GM12891 (cell line): ENCODE data around the gene MS4A7.

Source experiments
- DNase-seq: peaks from one replicate; pipeline ENCODE4 v3.0.0; 2011; ENCODE audit warnings: low spot score; ENCODE audit not compliant: insufficient read length
- FAIRE-seq: peaks from 2 replicates; lab custom pipeline; 2011; peaks lifted over from hg19 to GRCh38; lab: Jason Lieb, UNC
- PAX5 ChIP-seq: IDR thresholded peaks from 2 replicates; pipeline ENCODE4 v1.6.1; 2011; ENCODE audit warnings: low read length, moderate library complexity, mild to moderate bottlenecking; ENCODE audit not compliant: insufficient read depth, severe bottlenecking
- POLR2A ChIP-seq: IDR thresholded peaks from 2 replicates; pipeline ENCODE4 v1.6.1; 2011; ENCODE audit warnings: low read depth, low read length, control low read depth
- POLR2AphosphoS5 ChIP-seq: IDR thresholded peaks from 2 replicates; pipeline ENCODE4 v1.6.1; 2011; ENCODE audit warnings: low read depth, low read length, control low read depth
- POU2F2 ChIP-seq: IDR thresholded peaks from 2 replicates; pipeline ENCODE4 v1.6.1; 2011; ENCODE audit warnings: low read depth, mild to moderate bottlenecking, control low read depth, low read length, moderate library complexity
- SPI1 ChIP-seq: IDR thresholded peaks from 2 replicates; pipeline ENCODE4 v1.6.1; 2011; ENCODE audit warnings: low read depth, low read length, control low read depth
- TAF1 ChIP-seq: IDR thresholded peaks from 2 replicates; pipeline ENCODE4 v1.6.1; 2011; ENCODE audit warnings: low read depth, low read length, control low read depth

Gene MS4A7

DNA sequence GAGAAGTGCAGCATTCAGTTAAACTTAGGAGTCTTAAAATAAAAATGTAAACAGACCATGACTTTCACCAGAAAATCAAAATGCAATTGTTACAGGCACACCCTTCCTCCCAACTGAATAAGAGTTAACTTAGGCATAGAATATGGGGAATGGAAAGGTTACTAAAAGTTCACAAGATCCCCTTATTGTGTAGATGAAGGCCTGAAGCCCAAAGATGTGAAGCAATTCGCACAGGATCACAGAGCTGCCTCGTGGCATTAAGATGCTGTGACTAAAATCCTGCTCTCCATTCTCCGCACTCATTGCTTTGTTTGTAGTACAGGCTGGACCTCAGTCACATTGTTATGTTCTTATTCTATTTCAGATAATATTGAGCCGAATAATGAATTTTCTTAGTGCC lies 55.1 kb downstream of the MS4A7 start:
- TF ChIP-seq POLR2AphosphoS5 (no peak), TAF1 (no peak), SPI1 (no peak), POLR2A (no peak), PAX5 (no peak), POU2F2 (no peak)
- FAIRE-seq (peak; percentile 23), DNase-seq (no peak)
